Small intestine (tissue), 16 donors: ENCODE measurements around the gene LRCH4. TPM values are rescaled to one million over a fixed set of nuclear protein-coding genes. Genes with fewer than 3 reads are reported as not detected.

Experiments used
- DNase-seq, 2 donors: peaks; one replicate each; pipeline versions ENCODE4 v3.0.0 to v3.0.0-alpha.2; 2013
- FAIRE-seq: peaks from 2 replicates; lab custom pipeline; 2012; peaks lifted over from hg19 to GRCh38; lab: Jason Lieb, UNC
- H3K27ac ChIP-seq, 3 donors: one replicate each; pipeline ENCODE4 v1.5.1; 2013; ENCODE audit warnings: low read length in 2 of 3, mild to moderate bottlenecking in 2 of 3, control low read depth in 1 of 3, inconsistent platforms in 1 of 3, low read depth in 1 of 3, moderate library complexity in 1 of 3
- H3K27me3 ChIP-seq, 3 donors: one replicate each; pipeline ENCODE4 v1.6.1; 2013; ENCODE audit warnings: low read length in 3 of 3, inconsistent platforms in 1 of 3; ENCODE audit not compliant: control insufficient read depth in 3 of 3, insufficient read depth in 3 of 3
- H3K36me3 ChIP-seq, 3 donors: one replicate each; pipeline ENCODE4 v1.6.1; 2013; ENCODE audit warnings: low read length in 3 of 3, inconsistent platforms in 1 of 3, low read depth in 1 of 3, mild to moderate bottlenecking in 1 of 3, moderate library complexity in 1 of 3; ENCODE audit not compliant: control insufficient read depth in 3 of 3, insufficient read depth in 2 of 3
- H3K4me1 ChIP-seq, 3 donors: one replicate each; pipeline ENCODE4 v1.6.1; 2013; ENCODE audit warnings: low read length in 2 of 3, inconsistent platforms in 1 of 3, low read depth in 1 of 3, mild to moderate bottlenecking in 1 of 3, moderate library complexity in 1 of 3; ENCODE audit not compliant: control insufficient read depth in 3 of 3, insufficient read depth in 2 of 3
- H3K4me3 ChIP-seq, 3 donors: one replicate each; pipeline ENCODE4 v1.5.1; 2013; ENCODE audit warnings: low read length in 3 of 3, control low read depth in 1 of 3, inconsistent platforms in 1 of 3, low read depth in 1 of 3, mild to moderate bottlenecking in 1 of 3, moderate library complexity in 1 of 3
- H3K9me3 ChIP-seq, 2 donors: one replicate each; pipeline ENCODE4 v1.6.1; 2013; ENCODE audit warnings: low read depth in 1 of 2, low read length in 1 of 2; ENCODE audit not compliant: control insufficient read depth in 2 of 2, insufficient read depth in 1 of 2
- WGBS, 3 donors: extraction: QIAGEN DNeasy Blood & Tissue Kit; methylation state at CpG; one replicate each; pipeline ENCODE4 v1.1.7; 2013; 5-methylcytosine and 5-hydroxymethylcytosine counted together
- long read RNA-seq, 10 donors: transcript quantifications; one replicate each; lab custom pipeline, GENCODE V29; 2026
- polyA plus RNA-seq, 4 donors: library from polyadenylated mRNA; stranded (reverse) in 3 of 4; unstranded in 1 of 4; fragments of 200-250 nt in 3 of 4; fragments of 120-200 nt in 1 of 4; gene quantifications; one replicate each; pipeline versions ENCODE4 v1.2.1 to v1.2.3, GENCODE V29; 2013
- donor health status: healthy with polysubstance abuse.
- donor health status: control.
- donor health status: control.
- donor health status: Bipolar disorder and iron deficiency.
- donor health status: healthy.

LRCH4 gene
- polyA plus RNA-seq, result 100 to 1,000 TPM in 1 of 4 donors, 10 to 100 TPM in 3; 33.4 to 111 (median 55.1) TPM
- long read RNA-seq, donor 1, transcript LRCH4-206 (2 exons, 571 nt), result major isoform, 10 of 13 reads
- long read RNA-seq, donor 1, partial matches to known transcripts, result 0 of 13 reads
- long read RNA-seq, donor 1, other reads (novel, unspliced or antisense), result 0 of 13 reads
- long read RNA-seq, donor 2, partial matches to known transcripts, result 0 of 1 reads
- long read RNA-seq, donor 2, other reads (novel, unspliced or antisense), result 0 of 1 reads
- long read RNA-seq, donor 3, transcript LRCH4-206 (2 exons, 571 nt), result major isoform, 7 of 10 reads
- long read RNA-seq, donor 3, partial matches to known transcripts, result 0 of 10 reads
- long read RNA-seq, donor 3, other reads (novel, unspliced or antisense), result 0 of 10 reads
- long read RNA-seq, donor 4, result 0 reads
- long read RNA-seq, donor 5, partial matches to known transcripts, result 0 of 5 reads
- long read RNA-seq, donor 5, other reads (novel, unspliced or antisense), result 0 of 5 reads
- long read RNA-seq, donor 6, partial matches to known transcripts, result 0 of 3 reads
- long read RNA-seq, donor 6, other reads (novel, unspliced or antisense), result 0 of 3 reads
- long read RNA-seq, donor 7, transcript LRCH4-201 (18 exons, 2,552 nt), result major isoform, 7 of 9 reads
- long read RNA-seq, donor 7, partial matches to known transcripts, result 0 of 9 reads
- long read RNA-seq, donor 7, other reads (novel, unspliced or antisense), result 0 of 9 reads
- long read RNA-seq, donor 8, partial matches to known transcripts, result 0 of 1 reads
- long read RNA-seq, donor 8, other reads (novel, unspliced or antisense), result 0 of 1 reads
- long read RNA-seq, donor 9, result 0 reads
- long read RNA-seq, donor 10, transcript LRCH4-201 (18 exons, 2,552 nt), result minor isoform, 5 of 14 reads
- long read RNA-seq, donor 10, transcript LRCH4-206 (2 exons, 571 nt), result major isoform, 7 of 14 reads
- long read RNA-seq, donor 10, partial matches to known transcripts, result 0 of 14 reads
- long read RNA-seq, donor 10, other reads (novel, unspliced or antisense), result 0 of 14 reads

GRCh38 chr7:100585511-100586265 lies at the start of gene LRCH4:
TSS of gene LRCH4 (minus strand) at chr7:100586129. CDS start at chr7:100586100, 29 bp downstream.
- H3K27me3 ChIP-seq, result peaks cover 0 to 13% (median 0%) of the 10 kb centered on the region in 3 donors
- WGBS, 3 donors, result 0% methylated on average over 52 to 61 of the region's 61 CpGs
- peak within 1 kb of the TSS; percentile 79 to 88 (median 83) for H3K4me3 ChIP-seq
- H3K4me1 ChIP-seq, result peaks cover 0 to 39% (median 0%) of the 10 kb centered on the region in 3 donors
- peak within 1 kb of the TSS; percentile 97 to 98 (median 97) for H3K27ac ChIP-seq
- FAIRE-seq (no peak), DNase-seq (peak; percentile 80 to 89)
- H3K9me3 ChIP-seq, result no peaks in the 10 kb centered on the region
- peaks cover 7 to 34% (median 10%) of the 10 kb centered on the region in 3 donors for H3K36me3 ChIP-seq

- no peak overlapping the region for H3K27ac ChIP-seq
- WGBS, 3 donors, result 0 to 6% (median 1%) methylated on average over 55 to 72 of the region's 72 CpGs
Measured at GRCh38 chr7:100632951-100633717, 47.2 kb upstream of the LRCH4 start.

GRCh38 chr7:100630066-100630465 lies 44.1 kb upstream of the LRCH4 start:
- DNase-seq (no peak), FAIRE-seq (no peak)
- no peaks in the 10 kb centered on the region for H3K9me3 ChIP-seq
- no peaks in the 10 kb centered on the region for H3K36me3 ChIP-seq
- H3K27me3 ChIP-seq, result peaks cover 0 to 26% (median 0%) of the 10 kb centered on the region in 3 donors
- no peak overlapping the region for H3K4me3 ChIP-seq
- no peak overlapping the region for H3K27ac ChIP-seq
- peaks cover 0 to 6% (median 0%) of the 10 kb centered on the region in 3 donors for H3K4me1 ChIP-seq
- 85 to 96% (median 92%) methylated on average over 4 of the region's 4 CpGs for WGBS, 3 donors

More at GRCh38 chr7:100632951-100633717, 47.2 kb upstream of the LRCH4 start:
- FAIRE-seq (no peak), DNase-seq (peak; percentile 40 to 77)
- Histone ChIP-seq H3K27me3 (peaks cover 0 to 17% (median 0%) of the 10 kb centered on the region in 3 donors), H3K4me3 (peak overlapping the region; percentile 40 to 51 (median 44)), H3K36me3 (no peaks in the 10 kb centered on the region), H3K4me1 (peaks cover 0 to 6% (median 0%) of the 10 kb centered on the region in 3 donors), H3K9me3 (no peaks in the 10 kb centered on the region)

- WGBS, 3 donors, result 72 to 80% (median 76%) methylated on average over 11 of the region's 11 CpGs
- Histone ChIP-seq H3K4me3 (no peak overlapping the region), H3K27ac (no peak overlapping the region), H3K9me3 (no peaks in the 10 kb centered on the region), H3K4me1 (peaks cover 0 to 6% (median 0%) of the 10 kb centered on the region in 3 donors), H3K36me3 (no peaks in the 10 kb centered on the region), H3K27me3 (peaks cover 0 to 26% (median 0%) of the 10 kb centered on the region in 3 donors)
- FAIRE-seq, result no peak
- DNase-seq, result peak in 1 of 2 donors; percentile 21
Measured at GRCh38 chr7:100629117-100629716, 43.3 kb upstream of the LRCH4 start.

GRCh38 chr7:100627238-100627549 lies 41.3 kb upstream of the LRCH4 start:
- Histone ChIP-seq H3K4me1 (no peaks in the 10 kb centered on the region), H3K27ac (no peak overlapping the region), H3K9me3 (no peaks in the 10 kb centered on the region)

GRCh38 chr7:100626530-100627237 lies 40.8 kb upstream of the LRCH4 start:
- Histone ChIP-seq H3K27me3 (peaks cover 0 to 9% (median 0%) of the 10 kb centered on the region in 3 donors), H3K4me1 (no peaks in the 10 kb centered on the region), H3K4me3 (peak overlapping the region in 2 of 3 donors; percentile 19 to 23), H3K27ac (peak overlapping the region in 2 of 3 donors; percentile 30 to 55), H3K9me3 (no peaks in the 10 kb centered on the region), H3K36me3 (no peaks in the 10 kb centered on the region)
- WGBS, 3 donors, result 4 to 15% (median 7%) methylated on average over 18 to 37 of the region's 37 CpGs
- peak; percentile 82 to 84 for DNase-seq
- no peak for FAIRE-seq

More at GRCh38 chr7:100627238-100627549, 41.3 kb upstream of the LRCH4 start:
- 88 to 91% (median 88%) methylated on average over 21 of the region's 21 CpGs for WGBS, 3 donors
- DNase-seq, result no peak
- H3K4me3 ChIP-seq, result no peak overlapping the region
- FAIRE-seq, result no peak
- no peaks in the 10 kb centered on the region for H3K36me3 ChIP-seq
- peaks cover 0 to 9% (median 0%) of the 10 kb centered on the region in 3 donors for H3K27me3 ChIP-seq
